ENCODE data around the gene HIP1R.

DNA sequence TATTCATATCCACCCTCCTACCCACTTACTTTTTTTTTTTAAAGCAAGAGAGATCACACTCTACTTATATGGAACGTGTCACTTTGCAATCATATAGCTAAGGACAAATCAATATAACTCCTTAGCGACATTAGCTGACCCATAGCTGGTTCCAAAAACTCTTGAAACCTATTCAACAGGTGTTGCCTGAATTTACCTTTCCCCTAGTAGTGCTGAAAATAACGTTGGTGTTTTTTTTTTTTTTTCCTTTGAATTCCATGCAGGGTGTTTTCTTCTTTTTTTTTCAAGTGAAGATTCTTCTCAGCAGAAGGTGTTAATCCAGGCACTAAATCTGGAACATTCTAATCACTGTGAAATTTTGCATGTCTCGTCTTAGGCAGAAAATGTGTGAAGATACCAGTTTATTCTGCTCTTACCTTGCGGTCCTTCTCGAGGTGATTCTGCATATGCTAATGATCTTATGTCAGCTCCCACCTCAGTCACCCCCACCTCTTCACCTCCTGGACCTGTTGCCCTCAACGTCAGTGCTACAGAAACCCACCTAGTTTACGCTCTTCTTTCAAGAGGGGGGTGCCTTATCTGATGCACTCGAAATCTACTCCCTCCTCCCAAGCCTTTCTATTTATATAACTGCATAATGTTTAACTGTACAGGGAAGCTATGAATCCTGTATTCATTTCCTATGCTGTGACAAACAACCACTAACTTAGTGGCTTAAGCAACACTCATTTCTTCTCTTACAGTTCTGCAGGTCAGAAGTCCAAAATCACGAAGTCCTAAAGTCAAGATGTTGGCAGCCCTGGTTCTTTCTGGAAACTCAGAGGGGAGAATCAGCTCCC is 67.8 kb downstream of the HIP1R start:
- TF ChIP-seq, protein P1, sequence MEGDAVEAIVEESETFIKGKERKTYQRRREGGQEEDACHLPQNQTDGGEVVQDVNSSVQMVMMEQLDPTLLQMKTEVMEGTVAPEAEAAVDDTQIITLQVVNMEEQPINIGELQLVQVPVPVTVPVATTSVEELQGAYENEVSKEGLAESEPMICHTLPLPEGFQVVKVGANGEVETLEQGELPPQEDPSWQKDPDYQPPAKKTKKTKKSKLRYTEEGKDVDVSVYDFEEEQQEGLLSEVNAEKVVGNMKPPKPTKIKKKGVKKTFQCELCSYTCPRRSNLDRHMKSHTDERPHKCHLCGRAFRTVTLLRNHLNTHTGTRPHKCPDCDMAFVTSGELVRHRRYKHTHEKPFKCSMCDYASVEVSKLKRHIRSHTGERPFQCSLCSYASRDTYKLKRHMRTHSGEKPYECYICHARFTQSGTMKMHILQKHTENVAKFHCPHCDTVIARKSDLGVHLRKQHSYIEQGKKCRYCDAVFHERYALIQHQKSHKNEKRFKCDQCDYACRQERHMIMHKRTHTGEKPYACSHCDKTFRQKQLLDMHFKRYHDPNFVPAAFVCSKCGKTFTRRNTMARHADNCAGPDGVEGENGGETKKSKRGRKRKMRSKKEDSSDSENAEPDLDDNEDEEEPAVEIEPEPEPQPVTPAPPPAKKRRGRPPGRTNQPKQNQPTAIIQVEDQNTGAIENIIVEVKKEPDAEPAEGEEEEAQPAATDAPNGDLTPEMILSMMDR (IDR thresholded peaks at IDR 0.05) = no peak
- TF ChIP-seq EP300 (IDR thresholded peaks at IDR 0.05) = no peak
- TF ChIP-seq POLR2A (IDR thresholded peaks at IDR 0.05) = no peak

All from ovary (tissue), 3 donors.